Activated CD8-positive, alpha-beta memory T cell treated with anti-CD3 and anti-CD28 coated beads for 48 hours (primary cell): ENCODE data around the gene ST6GALNAC3.

Source experiments
- DNase-seq, 3 experiments: peaks; one replicate each; pipeline ENCODE4 v3.0.0-alpha.2; 2020; ENCODE audit warnings: low read depth in 2 of 3, low spot score in 2 of 3

The ST6GALNAC3 gene

GRCh38 chr1:76562292-76562691 is 487.7 kb downstream of the ST6GALNAC3 start:
- DNase-seq = no peak

- no peak for DNase-seq
Measured at GRCh38 chr1:76568573-76569238, 494.2 kb downstream of the ST6GALNAC3 start.

DNA sequence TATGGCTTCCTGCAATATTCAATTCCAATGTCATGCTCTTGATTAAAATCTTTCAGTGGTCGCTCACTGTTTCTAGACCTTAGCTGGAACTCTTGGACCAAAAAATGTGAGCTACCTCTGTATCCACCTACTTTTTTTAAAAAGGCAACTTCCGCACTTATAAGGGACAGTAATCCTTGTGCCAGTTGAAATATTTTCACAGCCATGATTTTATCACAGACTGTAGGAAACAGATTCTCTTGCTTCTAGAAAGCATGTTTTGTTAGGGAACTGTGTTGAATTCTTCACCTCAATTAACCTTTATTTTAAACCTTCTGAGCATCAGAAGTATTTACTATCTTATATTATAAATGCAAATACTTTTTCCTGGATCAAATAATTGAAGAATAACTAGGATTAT is 496.7 kb downstream of the ST6GALNAC3 start:
- DNase-seq = no peak

GRCh38 chr1:76572229-76572628 is 497.7 kb downstream of the ST6GALNAC3 start:
- DNase-seq = no peak

DNA sequence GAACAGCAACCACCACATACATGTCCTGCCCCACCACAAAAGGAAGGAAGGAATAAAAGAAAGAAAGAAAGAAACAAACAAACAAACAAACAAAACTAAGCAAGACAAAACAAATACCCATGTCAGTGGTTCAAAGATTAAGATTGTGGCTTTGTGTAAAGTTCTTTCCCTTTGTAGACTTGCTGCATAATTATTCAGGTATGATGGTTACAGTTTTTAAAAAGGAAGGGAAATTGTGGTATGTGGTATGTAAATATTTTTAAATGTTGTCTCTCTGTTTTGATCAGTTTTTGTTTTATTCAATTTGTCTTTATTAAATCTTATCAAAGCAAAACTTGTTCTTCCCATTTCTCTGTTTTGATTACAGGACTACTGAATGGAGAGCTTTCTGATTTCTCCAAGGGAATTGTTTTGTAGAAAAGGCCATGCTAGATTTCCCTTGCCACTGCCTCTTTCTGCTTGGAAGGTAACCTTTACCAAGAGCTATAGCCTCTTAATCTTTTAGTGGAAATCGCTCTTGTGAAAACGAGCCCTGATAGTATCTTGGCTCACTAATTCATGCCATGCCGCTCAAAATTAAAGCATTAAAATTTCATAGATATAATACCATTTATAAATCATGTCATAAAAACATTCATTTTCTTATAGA is 502.5 kb downstream of the ST6GALNAC3 start:
- DNase-seq = no peak

DNA sequence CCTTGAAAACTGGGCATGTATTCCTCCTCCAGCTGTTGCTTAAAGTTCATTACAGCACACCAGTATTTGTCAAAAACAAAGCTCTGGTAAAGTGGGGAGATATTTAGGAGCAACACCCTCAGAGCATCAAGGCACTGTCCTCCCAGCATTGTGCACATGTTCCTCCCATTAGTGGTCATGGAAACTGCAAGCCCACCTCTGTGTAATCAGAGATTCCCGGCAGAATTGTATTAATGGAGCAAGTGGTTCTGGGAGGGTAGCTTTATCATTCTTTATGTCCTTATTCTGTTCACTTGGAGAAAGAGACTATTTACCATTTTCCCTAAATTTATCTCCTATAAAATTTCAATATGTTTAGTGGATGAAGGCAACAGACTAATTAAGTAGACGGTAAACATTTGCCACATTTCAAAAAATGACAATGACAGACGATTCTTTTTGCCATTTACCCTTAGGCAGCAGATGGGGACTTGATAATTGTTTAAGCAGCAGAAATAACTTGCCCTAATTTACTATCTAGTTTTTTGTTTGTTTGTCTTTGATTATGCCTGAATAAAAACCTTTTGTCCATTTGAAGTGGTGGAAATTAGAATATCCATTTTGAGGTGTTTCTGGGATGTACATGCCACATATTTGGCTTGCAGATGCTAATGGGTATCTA is 503.1 kb downstream of the ST6GALNAC3 start:
- DNase-seq = no peak

GRCh38 chr1:76580206-76580605 is 505.7 kb downstream of the ST6GALNAC3 start:
- no peak for DNase-seq

- DNase-seq = no peak
Measured at GRCh38 chr1:76581712-76582111, 507.2 kb downstream of the ST6GALNAC3 start.

DNA sequence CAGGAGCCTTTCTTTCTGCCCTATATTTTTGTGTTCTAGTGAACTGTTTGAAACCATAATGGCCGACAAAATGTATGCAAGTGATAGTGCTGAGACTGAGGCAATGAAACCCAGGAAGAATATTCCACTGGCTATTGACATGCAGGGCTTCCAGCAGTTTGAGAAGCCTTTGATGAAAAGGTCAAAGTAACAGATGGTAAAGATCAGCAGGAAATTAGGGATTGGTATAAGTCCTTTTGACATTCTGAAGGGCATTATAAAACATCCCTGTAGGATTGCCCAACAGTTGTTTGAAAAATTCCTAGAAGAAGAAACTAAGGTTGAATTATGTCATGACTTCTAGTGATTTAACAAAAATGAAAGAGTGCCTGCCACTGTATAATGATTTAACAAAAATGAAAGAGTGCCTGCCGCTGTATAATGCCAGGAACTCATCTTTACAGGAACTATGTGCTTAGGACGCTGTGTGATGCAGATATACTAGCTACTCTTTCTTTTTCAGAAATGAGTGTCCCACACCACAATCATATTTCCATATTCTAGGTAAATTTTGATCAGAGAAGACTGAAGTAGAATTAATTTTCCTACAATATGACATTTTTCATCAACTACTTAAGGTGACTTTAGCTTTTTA is 508.8 kb downstream of the ST6GALNAC3 start:
- no peak for DNase-seq

- DNase-seq = no peak
Measured at GRCh38 chr1:76583875-76584477, 509.4 kb downstream of the ST6GALNAC3 start.

GRCh38 chr1:76585980-76586674 is 511.6 kb downstream of the ST6GALNAC3 start:
- DNase-seq = no peak

DNA sequence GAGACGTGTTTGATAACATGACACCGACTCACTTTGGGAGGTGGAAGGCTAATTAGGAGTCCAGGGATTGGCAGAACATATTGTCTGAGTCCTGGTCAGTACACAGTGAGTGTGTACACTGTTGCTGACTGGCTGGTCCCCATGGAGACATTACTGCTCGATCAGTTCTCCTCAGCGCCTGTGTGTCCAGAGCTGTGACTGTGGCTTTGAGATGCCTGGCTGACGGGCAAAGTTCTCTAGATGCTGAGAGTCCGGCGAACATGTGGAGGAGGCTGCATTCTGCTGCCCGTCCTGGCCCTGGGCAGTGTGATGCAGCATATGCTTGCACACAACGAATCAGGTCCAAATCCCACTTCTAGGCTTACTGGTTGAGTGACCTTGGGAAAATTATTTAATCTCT is 512.7 kb downstream of the ST6GALNAC3 start:
- no peak for DNase-seq

- no peak for DNase-seq
Measured at GRCh38 chr1:76591461-76591860, 516.9 kb downstream of the ST6GALNAC3 start.

GRCh38 chr1:76591963-76592362 is 517.4 kb downstream of the ST6GALNAC3 start:
- DNase-seq = no peak

DNA sequence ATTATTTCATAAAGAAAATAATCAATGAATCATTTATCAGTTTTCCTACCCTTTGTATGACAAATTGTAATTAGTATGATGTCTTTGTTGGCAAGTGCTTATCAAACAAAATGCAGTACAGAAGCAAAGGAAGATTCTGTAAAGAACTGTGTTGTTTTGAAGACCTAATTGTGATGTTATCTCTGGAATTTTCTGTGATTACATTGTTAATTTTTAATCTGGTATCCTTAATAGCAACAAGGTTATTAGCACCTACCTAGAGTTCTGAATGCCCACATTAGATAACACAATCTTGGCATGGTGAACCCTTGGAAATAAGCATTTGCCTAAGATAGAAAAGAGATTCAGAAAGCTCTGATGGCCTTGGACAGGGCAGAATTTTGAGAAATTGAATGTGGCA is 518.6 kb downstream of the ST6GALNAC3 start:
- no peak for DNase-seq

- DNase-seq = no peak
Measured at GRCh38 chr1:76593618-76594017, 519.1 kb downstream of the ST6GALNAC3 start.

DNA sequence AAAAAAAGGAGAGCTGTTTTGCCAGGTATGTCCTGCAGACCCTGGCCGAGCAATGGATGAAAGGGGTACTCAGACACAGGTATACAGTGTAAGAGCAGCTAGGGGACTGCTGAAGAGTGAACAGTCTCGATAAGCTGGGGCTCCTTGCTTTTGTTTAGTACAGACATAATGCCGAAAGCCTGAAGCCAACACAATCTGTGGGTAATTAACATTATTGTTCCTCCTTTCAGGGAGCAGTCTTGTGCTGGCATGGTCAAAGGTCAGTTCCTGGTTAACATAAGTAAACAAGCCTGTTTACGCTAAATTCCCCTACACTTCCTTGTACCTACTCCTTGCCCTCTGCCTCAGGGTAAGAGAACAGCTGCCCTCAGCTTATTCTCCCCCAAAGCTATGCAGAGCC is 520.5 kb downstream of the ST6GALNAC3 start:
- no peak for DNase-seq

DNA sequence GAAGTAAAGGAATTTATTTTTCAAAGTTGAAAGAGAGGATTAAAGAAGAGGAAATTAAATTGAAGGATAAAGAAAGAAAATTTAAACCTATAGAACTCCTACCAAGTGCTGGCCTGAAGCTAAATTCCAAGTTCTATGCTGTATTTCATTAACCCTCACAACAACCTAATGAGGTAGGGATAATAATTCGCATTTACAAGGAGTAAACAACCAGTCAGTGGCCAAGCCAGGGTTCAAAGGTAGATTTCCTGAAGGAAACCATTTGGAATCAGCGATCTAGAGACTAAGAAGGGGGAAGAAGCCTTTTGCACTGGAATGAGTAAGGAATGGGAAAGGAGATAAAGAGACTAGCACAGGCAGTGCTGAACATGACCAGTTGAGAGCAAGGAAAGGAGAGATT is 526.9 kb downstream of the ST6GALNAC3 start:
- no peak for DNase-seq

DNA sequence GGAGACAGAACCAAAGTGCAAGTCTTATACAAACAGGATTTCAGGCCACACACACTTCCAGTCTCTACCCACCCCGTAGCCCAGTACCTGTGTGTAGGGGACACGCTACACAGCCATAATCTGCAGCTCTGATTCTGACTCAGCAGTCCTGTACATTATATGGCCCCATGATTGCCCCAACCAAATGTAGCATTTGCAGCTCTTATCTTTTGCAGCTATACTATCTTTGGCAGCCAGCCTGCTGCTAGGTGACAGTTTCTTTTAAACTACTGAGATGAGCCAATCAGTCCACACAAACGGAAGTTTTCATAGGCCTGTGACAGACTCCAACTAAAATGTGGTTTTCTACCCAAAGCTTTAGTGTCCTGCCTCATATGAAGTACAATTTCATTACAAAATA is 533.2 kb downstream of the ST6GALNAC3 start:
- DNase-seq = no peak

GRCh38 chr1:76611770-76612445 is 537.4 kb downstream of the ST6GALNAC3 start:
- DNase-seq = no peak
